ENCODE results near the gene CACNA2D2.

Gene CACNA2D2

GRCh38 chr3:50322386-50323091 lies 180.9 kb downstream of the CACNA2D2 start, which contains the start of gene HYAL2:
Gene HYAL2, minus strand, starts transcription at chr3:50322745. Its CDS starts 2,256 bp downstream, at chr3:50320489.
- no peak for DNase-seq

GRCh38 chr3:50322115-50322385 lies 181.4 kb downstream of the CACNA2D2 start:
- DNase-seq: no peak

GRCh38 chr3:50321336-50322114 lies 181.9 kb downstream of the CACNA2D2 start:
- peak; percentile 86 for DNase-seq

- no peak for DNase-seq
Observed at GRCh38 chr3:50320853-50321335, 182.5 kb downstream of the CACNA2D2 start.

- no peak for DNase-seq
Observed at GRCh38 chr3:50319894-50320625, 183.4 kb downstream of the CACNA2D2 start.

- no peak for DNase-seq
Observed at GRCh38 chr3:50319181-50319893, 184.1 kb downstream of the CACNA2D2 start.

- no peak for DNase-seq
Observed at GRCh38 chr3:50318615-50319014, 184.8 kb downstream of the CACNA2D2 start.

GRCh38 chr3:50318163-50318562 lies 185.3 kb downstream of the CACNA2D2 start:
- no peak for DNase-seq

- no peak for DNase-seq
Observed at GRCh38 chr3:50317300-50317699, 186.1 kb downstream of the CACNA2D2 start.

- peak; percentile 80 for DNase-seq
Observed at GRCh38 chr3:50316657-50317242, 186.7 kb downstream of the CACNA2D2 start.

GRCh38 chr3:50314816-50315215 lies 188.6 kb downstream of the CACNA2D2 start:
- no peak for DNase-seq

- no peak for DNase-seq
Observed at GRCh38 chr3:50314342-50314741, 189.1 kb downstream of the CACNA2D2 start.

Data from CD4-positive, alpha-beta T cell treated with Interleukin-12 subunit alpha and Interleukin-12 subunit beta, for 1 hour (primary cell).